ENCODE results near the gene RAB3C. TPM values are rescaled to one million over a fixed set of nuclear protein-coding genes. Genes with fewer than 3 reads are reported as not detected.
"Not testable (repeated sequence)": the region's sequence is repeated elsewhere in the genome, so short reads cannot be mapped to it uniquely, and the experiment has no call there.

The RAB3C gene
- total RNA-seq, 6 experiments from 2014 or later: not detected

- TF ChIP-seq CTCF (IDR thresholded peaks at IDR 0.05): no peak
- Mint-ChIP-seq H3K4me1 (ENCODE audit: low read depth) (no peaks in the 10 kb centered on the region), H3K36me3 (ENCODE audit: low read depth) (no peaks in the 10 kb centered on the region), H3K4me3 (no peak overlapping the region), H3K27ac (no peak overlapping the region), H3K9me3 (peaks cover 4% of the 10 kb centered on the region; the same call in 1 of the 2 replicates), H3K27me3 (ENCODE audit: insufficient read depth) (no peaks in the 10 kb centered on the region)
- DNase-seq: no peak
Measured at GRCh38 chr5:58598440-58598839, 15.6 kb downstream of the RAB3C start.

GRCh38 chr5:58599217-58599616 lies 16.3 kb downstream of the RAB3C start:
- no peaks in the 10 kb centered on the region for H3K4me1 Mint-ChIP-seq (ENCODE audit: low read depth)
- no peak overlapping the region for H3K4me3 Mint-ChIP-seq
- no peak for DNase-seq
- H3K9me3 Mint-ChIP-seq: peaks cover 4% of the 10 kb centered on the region
- no peak for TF ChIP-seq CTCF (IDR thresholded peaks at IDR 0.05)
- H3K27me3 Mint-ChIP-seq (ENCODE audit: insufficient read depth): no peaks in the 10 kb centered on the region
- H3K27ac Mint-ChIP-seq: no peak overlapping the region
- no peaks in the 10 kb centered on the region for H3K36me3 Mint-ChIP-seq (ENCODE audit: low read depth)

- H3K4me1 Mint-ChIP-seq (ENCODE audit: low read depth); H3K27ac Mint-ChIP-seq: not testable (repeated sequence)
Measured at GRCh38 chr5:58600613-58601012, 17.7 kb downstream of the RAB3C start.

GRCh38 chr5:58602889-58603288 lies 20.0 kb downstream of the RAB3C start:
- not testable (repeated sequence) for H3K4me1 Mint-ChIP-seq (ENCODE audit: low read depth); DNase-seq; H3K27me3 Mint-ChIP-seq (ENCODE audit: insufficient read depth); H3K4me3 Mint-ChIP-seq; H3K36me3 Mint-ChIP-seq (ENCODE audit: low read depth); H3K27ac Mint-ChIP-seq
- H3K9me3 Mint-ChIP-seq: peaks cover 17% of the 10 kb centered on the region

More at GRCh38 chr5:58600613-58601012, 17.7 kb downstream of the RAB3C start:
- not testable (repeated sequence) for DNase-seq; H3K36me3 Mint-ChIP-seq (ENCODE audit: low read depth); H3K27me3 Mint-ChIP-seq (ENCODE audit: insufficient read depth); H3K4me3 Mint-ChIP-seq
- peaks cover 13% of the 10 kb centered on the region for H3K9me3 Mint-ChIP-seq

- DNase-seq: no peak
- no peak overlapping the region for H3K27ac Mint-ChIP-seq
- H3K9me3 Mint-ChIP-seq: peaks cover 23% of the 10 kb centered on the region
- no peaks in the 10 kb centered on the region for H3K27me3 Mint-ChIP-seq (ENCODE audit: insufficient read depth)
- no peaks in the 10 kb centered on the region for H3K36me3 Mint-ChIP-seq (ENCODE audit: low read depth)
- no peak overlapping the region for H3K4me3 Mint-ChIP-seq
- no peaks in the 10 kb centered on the region for H3K4me1 Mint-ChIP-seq (ENCODE audit: low read depth)
- no peak for TF ChIP-seq CTCF (IDR thresholded peaks at IDR 0.05)
Measured at GRCh38 chr5:58606064-58606463, 23.2 kb downstream of the RAB3C start.

GRCh38 chr5:58615972-58616371 lies 33.1 kb downstream of the RAB3C start:
- H3K36me3 Mint-ChIP-seq (ENCODE audit: low read depth): no peaks in the 10 kb centered on the region
- no peak for DNase-seq

More at GRCh38 chr5:58615972-58616371, 33.1 kb downstream of the RAB3C start:
- no peak overlapping the region for H3K27ac Mint-ChIP-seq
- no peaks in the 10 kb centered on the region for H3K9me3 Mint-ChIP-seq
- H3K27me3 Mint-ChIP-seq (ENCODE audit: insufficient read depth): no peaks in the 10 kb centered on the region
- TF ChIP-seq CTCF (IDR thresholded peaks at IDR 0.05): no peak
- no peak overlapping the region for H3K4me3 Mint-ChIP-seq
- no peaks in the 10 kb centered on the region for H3K4me1 Mint-ChIP-seq (ENCODE audit: low read depth)

All from HFFc6 (cell line).